ENCODE data around the gene BAHCC1. TPM values are rescaled to one million over a fixed set of nuclear protein-coding genes. Genes with fewer than 3 reads are reported as not detected.

BAHCC1 gene
- total and polyA plus RNA-seq, 10 of the 15 experiments (the other 5 are each of a cell fraction or from before 2014, with no cell fraction given) = 0.03 to 0.14 (median 0.11) TPM; not detected in 6

DNA sequence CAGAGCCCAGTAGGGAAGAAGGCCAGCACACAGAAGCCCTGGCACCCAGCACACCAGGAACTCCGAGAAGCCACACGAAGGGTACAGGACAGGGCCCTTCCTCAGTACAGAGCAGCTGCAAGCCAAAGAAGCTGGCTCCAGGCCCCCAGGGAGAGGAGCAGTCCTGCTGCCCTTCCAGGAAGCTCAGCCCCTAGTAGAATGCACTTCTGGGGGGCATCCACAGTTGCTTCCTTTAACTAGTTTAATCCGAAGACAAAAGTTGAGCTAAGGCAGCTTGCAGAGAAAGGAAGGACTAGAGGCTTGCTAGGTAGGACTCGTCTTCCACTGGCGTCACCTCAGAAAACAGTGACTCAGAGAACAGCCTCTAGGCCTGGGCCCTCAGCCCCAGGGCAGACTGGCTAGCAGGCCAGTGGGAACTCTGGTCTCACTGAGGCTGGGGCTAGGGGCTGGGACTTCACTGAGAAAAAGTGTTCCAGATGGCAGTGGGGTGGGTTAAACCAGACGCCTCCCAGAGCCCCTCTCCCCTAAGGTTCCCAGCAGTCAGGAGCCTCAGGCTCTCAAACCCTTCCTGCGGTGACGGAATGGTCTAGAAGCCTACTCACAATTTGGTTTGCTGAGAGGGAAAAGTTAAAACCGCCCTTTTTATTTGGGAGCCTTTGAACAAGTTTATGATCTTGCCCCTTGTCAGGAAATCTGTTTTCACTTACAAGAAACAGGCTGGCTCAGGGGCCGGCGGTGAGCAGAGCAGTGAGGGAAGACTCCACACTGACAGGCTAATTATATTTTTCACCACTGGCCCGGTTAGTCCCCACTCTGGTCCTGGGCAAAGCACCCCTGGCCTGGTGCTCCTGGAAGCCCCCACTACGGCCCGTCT lies 75.9 kb downstream of the BAHCC1 start:
- no peak for ATAC-seq
- no peaks in the 10 kb centered on the region for H3K4me1 ChIP-seq (ENCODE audit: control insufficient read depth, insufficient read depth, low read length)
- in situ Hi-C loops (cut with MboI) (no loop called here), intact Hi-C loops (cut with micrococcal nuclease; ENCODE audit: unreplicated experiment) (no loop called here)
- CTCF ChIA-PET = no interaction called here
- 49% methylated on average over 14 of the region's 14 CpGs for WGBS (ENCODE audit: insufficient coverage, insufficient replicate concordance, low lambda C conversion rate, missing lambda C conversion rate)
- POLR2A ChIA-PET = no interaction called here
- no peak overlapping the region for H3K4me3 ChIP-seq
- H3K36me3 ChIP-seq (ENCODE audit: control insufficient read depth in 2 of 2, insufficient read depth in 2 of 2, low read length in 1 of 2) = no peaks in the 10 kb centered on the region
- H3K9me3 ChIP-seq (replicated peaks; ENCODE audit: control insufficient read depth, insufficient read depth, low read length) = no peaks in the 10 kb centered on the region; the same call in 2 of the 3 replicates
- H3K9ac ChIP-seq (ENCODE audit: control insufficient read depth, insufficient read depth, low read length) = no peak overlapping the region
- no peaks in the 10 kb centered on the region for H4K20me1 ChIP-seq (ENCODE audit: control insufficient read depth, insufficient read depth)
- no peak overlapping the region for H3K27ac ChIP-seq (ENCODE audit: control insufficient read depth, insufficient read depth)
- TF ChIP-seq CREB1 (IDR thresholded peaks at IDR 0.05; ENCODE audit: low read depth) (no peak), SPI1 (IDR thresholded peaks at IDR 0.05; ENCODE audit: borderline replicate concordance, insufficient read depth, low read depth, low read length) (no peak), ASH2L (IDR thresholded peaks at IDR 0.05; ENCODE audit: borderline replicate concordance, low read depth) (no peak), SKIL (IDR thresholded peaks at IDR 0.05; ENCODE audit: low read depth, poor library complexity, severe bottlenecking) (no peak), ZBED1 (IDR thresholded peaks at IDR 0.05; ENCODE audit: borderline replicate concordance) (no peak), CREM (IDR thresholded peaks at IDR 0.05; ENCODE audit: low read depth) (no peak), TBL1XR1 (IDR thresholded peaks at IDR 0.05; ENCODE audit: low read depth, low read length) (no peak), MYB (IDR thresholded peaks at IDR 0.05; ENCODE audit: borderline replicate concordance, low read depth, low read length) (no peak), NR2F1 (conservative IDR thresholded peaks at IDR 0.05) (no peak), MYC (IDR thresholded peaks at IDR 0.05; ENCODE audit: insufficient read depth, insufficient read length, insufficient replicate concordance, low read length, severe bottlenecking) (no peak), RAD21 (IDR thresholded peaks at IDR 0.05; ENCODE audit: insufficient read depth, low read depth, low read length) (no peak), YY1 (IDR thresholded peaks at IDR 0.05; ENCODE audit: low read depth, low read length) (no peak), TAF1 (IDR thresholded peaks at IDR 0.05; ENCODE audit: borderline replicate concordance, low read depth, low read length) (no peak)
- TF ChIP-seq, protein P1, sequence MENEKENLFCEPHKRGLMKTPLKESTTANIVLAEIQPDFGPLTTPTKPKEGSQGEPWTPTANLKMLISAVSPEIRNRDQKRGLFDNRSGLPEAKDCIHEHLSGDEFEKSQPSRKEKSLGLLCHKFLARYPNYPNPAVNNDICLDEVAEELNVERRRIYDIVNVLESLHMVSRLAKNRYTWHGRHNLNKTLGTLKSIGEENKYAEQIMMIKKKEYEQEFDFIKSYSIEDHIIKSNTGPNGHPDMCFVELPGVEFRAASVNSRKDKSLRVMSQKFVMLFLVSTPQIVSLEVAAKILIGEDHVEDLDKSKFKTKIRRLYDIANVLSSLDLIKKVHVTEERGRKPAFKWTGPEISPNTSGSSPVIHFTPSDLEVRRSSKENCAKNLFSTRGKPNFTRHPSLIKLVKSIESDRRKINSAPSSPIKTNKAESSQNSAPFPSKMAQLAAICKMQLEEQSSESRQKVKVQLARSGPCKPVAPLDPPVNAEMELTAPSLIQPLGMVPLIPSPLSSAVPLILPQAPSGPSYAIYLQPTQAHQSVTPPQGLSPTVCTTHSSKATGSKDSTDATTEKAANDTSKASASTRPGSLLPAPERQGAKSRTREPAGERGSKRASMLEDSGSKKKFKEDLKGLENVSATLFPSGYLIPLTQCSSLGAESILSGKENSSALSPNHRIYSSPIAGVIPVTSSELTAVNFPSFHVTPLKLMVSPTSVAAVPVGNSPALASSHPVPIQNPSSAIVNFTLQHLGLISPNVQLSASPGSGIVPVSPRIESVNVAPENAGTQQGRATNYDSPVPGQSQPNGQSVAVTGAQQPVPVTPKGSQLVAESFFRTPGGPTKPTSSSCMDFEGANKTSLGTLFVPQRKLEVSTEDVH (IDR thresholded peaks at IDR 0.05; ENCODE audit: low read depth, partially characterized antibody) = no peak
- TF ChIP-seq, protein P2, sequence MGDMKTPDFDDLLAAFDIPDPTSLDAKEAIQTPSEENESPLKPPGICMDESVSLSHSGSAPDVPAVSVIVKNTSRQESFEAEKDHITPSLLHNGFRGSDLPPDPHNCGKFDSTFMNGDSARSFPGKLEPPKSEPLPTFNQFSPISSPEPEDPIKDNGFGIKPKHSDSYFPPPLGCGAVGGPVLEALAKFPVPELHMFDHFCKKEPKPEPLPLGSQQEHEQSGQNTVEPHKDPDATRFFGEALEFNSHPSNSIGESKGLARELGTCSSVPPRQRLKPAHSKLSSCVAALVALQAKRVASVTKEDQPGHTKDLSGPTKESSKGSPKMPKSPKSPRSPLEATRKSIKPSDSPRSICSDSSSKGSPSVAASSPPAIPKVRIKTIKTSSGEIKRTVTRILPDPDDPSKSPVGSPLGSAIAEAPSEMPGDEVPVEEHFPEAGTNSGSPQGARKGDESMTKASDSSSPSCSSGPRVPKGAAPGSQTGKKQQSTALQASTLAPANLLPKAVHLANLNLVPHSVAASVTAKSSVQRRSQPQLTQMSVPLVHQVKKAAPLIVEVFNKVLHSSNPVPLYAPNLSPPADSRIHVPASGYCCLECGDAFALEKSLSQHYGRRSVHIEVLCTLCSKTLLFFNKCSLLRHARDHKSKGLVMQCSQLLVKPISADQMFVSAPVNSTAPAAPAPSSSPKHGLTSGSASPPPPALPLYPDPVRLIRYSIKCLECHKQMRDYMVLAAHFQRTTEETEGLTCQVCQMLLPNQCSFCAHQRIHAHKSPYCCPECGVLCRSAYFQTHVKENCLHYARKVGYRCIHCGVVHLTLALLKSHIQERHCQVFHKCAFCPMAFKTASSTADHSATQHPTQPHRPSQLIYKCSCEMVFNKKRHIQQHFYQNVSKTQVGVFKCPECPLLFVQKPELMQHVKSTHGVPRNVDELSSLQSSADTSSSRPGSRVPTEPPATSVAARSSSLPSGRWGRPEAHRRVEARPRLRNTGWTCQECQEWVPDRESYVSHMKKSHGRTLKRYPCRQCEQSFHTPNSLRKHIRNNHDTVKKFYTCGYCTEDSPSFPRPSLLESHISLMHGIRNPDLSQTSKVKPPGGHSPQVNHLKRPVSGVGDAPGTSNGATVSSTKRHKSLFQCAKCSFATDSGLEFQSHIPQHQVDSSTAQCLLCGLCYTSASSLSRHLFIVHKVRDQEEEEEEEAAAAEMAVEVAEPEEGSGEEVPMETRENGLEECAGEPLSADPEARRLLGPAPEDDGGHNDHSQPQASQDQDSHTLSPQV (IDR thresholded peaks at IDR 0.05) = no peak
- H3K27me3 ChIP-seq (replicated peaks in 1 of 2; ENCODE audit: control insufficient read depth in 2 of 2, insufficient read depth in 2 of 2, low read length in 1 of 2) = peaks cover 0 to 1% of the 10 kb centered on the region in 2 experiments; a peak in 2 of 4 replicates
- SMC1A ChIA-PET (ENCODE audit: uncharacterized antibody, unreplicated experiment) = no interaction called here
- no peaks in the 10 kb centered on the region for H3K79me2 ChIP-seq (ENCODE audit: control insufficient read depth, insufficient read depth, low read length)
- no peak overlapping the region for H3K4me2 ChIP-seq (ENCODE audit: control insufficient read depth, insufficient read depth)
- BruUV-seq (replicated peaks) = no TSS peak
- no peak for DNase-seq (ENCODE audit: low read depth, low spot score)
- RAD21 ChIA-PET (ENCODE audit: unreplicated experiment) = no interaction called here
- FAIRE-seq = no peak
- H2AFZ ChIP-seq (ENCODE audit: control insufficient read depth, low read depth, low read length) = no peak overlapping the region
